Measurements from ENCODE around the gene RSPH1.

Gene RSPH1

DNA sequence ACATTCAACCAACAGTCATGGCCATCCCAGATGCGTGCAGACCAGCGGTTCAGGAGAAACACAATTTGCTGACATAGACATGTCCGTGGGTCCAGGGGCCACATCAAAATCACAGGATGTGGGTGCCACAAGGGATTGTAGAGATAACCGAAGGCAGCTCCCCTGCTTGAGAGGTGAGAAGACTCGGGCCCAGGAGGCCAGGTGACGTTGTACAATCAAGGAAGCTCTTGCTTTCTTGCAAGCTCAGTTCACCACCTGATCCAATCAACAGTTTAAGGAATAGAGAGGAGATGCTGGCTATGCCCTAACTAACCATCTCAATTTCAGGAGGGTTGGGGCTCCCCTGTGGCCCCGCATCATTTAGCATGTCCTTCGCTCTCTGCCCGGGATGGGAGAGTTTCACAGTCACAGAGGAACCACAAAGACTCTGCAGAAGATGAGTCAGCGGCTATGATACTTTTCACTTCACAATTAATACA, 72.8 kb downstream of the RSPH1 start:
- no peak for DNase-seq (ENCODE audit: low read depth)
- H3K4me3 ChIP-seq (ENCODE audit: low read depth, low read length) = no peak overlapping the region
